Neural progenitor cell (in vitro differentiated cells): ENCODE results near the gene MIGA1.

ENCODE experiments used
- EZH2phosphoT487 ChIP-seq: fragments of 200-600 bp; sonication (generic); IDR thresholded peaks from 2 replicates; pipeline ENCODE4 v1.6.1; 2017; ENCODE audit warnings: antibody characterized with exemption
- TF ChIP-seq, protein P1 (sequence below): fragments of 200-600 bp; sonication (generic); IDR thresholded peaks from 2 replicates; pipeline ENCODE4 v1.5.1; 2017; ENCODE audit warnings: antibody characterized with exemption, mild to moderate bottlenecking

DNA sequence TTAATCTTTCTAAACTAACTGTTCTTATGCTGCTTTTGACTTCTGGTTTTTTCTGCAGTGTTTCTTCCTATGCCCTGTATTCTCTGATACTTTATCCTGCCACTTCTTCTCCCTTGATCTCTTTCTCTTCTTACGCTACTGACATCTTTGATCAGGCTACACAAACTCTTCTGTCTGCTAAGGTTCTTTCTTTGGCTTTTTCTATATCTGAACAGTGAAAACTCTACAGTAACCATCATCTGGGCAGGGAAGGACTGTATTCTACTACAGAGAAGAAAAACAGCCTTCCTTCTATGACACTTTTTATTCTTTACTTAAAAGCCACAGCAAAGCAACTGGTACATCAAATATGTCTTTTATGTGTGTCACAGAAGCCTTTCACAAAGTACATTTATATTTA is 101.6 kb downstream of the MIGA1 start:
- no peak for TF ChIP-seq EZH2phosphoT487
- TF ChIP-seq, protein P1, sequence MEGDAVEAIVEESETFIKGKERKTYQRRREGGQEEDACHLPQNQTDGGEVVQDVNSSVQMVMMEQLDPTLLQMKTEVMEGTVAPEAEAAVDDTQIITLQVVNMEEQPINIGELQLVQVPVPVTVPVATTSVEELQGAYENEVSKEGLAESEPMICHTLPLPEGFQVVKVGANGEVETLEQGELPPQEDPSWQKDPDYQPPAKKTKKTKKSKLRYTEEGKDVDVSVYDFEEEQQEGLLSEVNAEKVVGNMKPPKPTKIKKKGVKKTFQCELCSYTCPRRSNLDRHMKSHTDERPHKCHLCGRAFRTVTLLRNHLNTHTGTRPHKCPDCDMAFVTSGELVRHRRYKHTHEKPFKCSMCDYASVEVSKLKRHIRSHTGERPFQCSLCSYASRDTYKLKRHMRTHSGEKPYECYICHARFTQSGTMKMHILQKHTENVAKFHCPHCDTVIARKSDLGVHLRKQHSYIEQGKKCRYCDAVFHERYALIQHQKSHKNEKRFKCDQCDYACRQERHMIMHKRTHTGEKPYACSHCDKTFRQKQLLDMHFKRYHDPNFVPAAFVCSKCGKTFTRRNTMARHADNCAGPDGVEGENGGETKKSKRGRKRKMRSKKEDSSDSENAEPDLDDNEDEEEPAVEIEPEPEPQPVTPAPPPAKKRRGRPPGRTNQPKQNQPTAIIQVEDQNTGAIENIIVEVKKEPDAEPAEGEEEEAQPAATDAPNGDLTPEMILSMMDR: no peak
